Measurements from ENCODE around the gene PTPRD.

The PTPRD gene

DNA sequence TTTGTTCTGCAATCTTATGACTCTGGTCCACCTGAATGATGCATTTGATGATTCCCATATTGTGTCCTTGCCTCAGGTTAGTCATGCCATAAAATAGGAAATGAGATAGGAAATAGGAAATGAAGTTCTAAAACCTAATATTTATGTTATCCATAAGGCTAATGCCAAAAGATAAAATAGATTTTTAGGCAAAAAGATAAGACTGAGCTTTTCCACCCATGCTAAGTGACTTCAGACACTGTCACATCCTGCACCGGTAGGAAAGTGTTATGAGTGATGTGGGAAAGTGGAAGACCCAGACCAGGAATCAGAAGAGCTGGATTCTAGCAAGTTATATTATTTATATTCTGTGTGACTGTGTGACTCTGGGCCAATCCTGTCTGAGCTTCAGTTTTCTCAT, 2212.4 kb downstream of the PTPRD start:
- H3K4me3 ChIP-seq (ENCODE audit: low read depth, low read length): no peak overlapping the region
- TF ChIP-seq, protein P1, sequence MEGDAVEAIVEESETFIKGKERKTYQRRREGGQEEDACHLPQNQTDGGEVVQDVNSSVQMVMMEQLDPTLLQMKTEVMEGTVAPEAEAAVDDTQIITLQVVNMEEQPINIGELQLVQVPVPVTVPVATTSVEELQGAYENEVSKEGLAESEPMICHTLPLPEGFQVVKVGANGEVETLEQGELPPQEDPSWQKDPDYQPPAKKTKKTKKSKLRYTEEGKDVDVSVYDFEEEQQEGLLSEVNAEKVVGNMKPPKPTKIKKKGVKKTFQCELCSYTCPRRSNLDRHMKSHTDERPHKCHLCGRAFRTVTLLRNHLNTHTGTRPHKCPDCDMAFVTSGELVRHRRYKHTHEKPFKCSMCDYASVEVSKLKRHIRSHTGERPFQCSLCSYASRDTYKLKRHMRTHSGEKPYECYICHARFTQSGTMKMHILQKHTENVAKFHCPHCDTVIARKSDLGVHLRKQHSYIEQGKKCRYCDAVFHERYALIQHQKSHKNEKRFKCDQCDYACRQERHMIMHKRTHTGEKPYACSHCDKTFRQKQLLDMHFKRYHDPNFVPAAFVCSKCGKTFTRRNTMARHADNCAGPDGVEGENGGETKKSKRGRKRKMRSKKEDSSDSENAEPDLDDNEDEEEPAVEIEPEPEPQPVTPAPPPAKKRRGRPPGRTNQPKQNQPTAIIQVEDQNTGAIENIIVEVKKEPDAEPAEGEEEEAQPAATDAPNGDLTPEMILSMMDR (conservative IDR thresholded peaks at IDR 0.05; ENCODE audit: low read depth, low read length): no peak
- DNase-seq (ENCODE audit: low read depth): no peak

DNA sequence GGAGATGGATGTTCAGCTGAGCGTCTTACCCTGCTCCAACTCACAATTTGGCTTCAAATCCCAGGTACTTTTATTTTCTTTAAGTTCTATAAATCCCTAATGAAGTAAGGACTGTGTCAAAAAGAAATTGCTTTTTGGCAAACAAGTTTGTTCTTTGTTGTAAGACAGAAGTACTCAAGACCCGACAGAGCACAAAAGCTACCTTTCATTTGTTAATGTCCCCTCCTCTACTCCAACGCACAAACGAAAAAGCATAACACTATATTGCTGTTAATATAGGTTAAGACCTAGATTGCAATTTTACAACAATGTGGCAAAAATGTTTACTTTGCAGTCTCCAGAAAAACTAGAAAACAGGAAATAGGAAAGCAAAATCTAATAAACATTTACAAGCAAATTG, 2217.8 kb downstream of the PTPRD start:
- TF ChIP-seq, protein P1 (conservative IDR thresholded peaks at IDR 0.05; ENCODE audit: low read depth, low read length): no peak
- DNase-seq (ENCODE audit: low read depth): no peak
- H3K4me3 ChIP-seq (ENCODE audit: low read depth, low read length): no peak overlapping the region

DNA sequence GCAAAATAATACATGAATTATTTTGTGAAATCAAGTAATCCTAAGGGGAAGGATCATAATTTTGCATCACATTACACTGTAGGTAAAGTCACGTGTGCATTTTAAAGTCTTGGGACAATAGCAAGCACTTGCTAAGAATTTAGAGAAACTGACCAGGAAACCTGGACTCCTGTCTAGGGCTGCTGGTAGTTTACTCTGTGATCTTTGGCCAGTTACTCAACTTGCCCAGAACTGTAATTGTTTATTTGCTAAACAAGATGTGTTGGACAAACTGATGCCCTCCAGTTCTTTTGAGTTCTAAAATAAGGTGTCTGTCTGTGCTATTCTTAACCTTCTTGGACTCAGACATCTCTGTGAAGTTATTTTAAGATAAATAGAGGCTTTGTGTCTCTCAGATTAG, 2218.5 kb downstream of the PTPRD start:
- TF ChIP-seq, protein P1 (conservative IDR thresholded peaks at IDR 0.05; ENCODE audit: low read depth, low read length): no peak
- DNase-seq (ENCODE audit: low read depth): no peak
- H3K4me3 ChIP-seq (ENCODE audit: low read depth, low read length): no peak overlapping the region

DNA sequence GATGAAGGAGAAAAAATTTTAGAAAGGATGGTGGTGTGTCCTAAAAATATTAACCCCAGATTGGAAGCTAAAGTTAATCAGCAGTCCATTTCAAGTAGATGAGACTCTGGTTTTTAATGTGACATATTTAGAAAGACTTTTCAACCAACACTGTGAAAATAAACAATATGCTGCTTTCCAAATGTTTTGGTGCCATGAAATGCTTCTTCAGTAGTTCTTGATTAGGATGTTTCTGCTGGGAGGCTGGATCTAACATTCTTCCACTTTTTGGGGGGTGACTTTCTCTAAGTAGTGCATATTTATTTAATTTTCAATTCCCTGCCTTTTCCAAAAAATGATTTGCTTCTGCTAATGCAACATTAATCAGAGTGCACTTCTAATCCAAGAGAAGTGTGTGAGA, 2219.9 kb downstream of the PTPRD start:
- TF ChIP-seq, protein P1 (conservative IDR thresholded peaks at IDR 0.05; ENCODE audit: low read depth, low read length): no peak
- no peak overlapping the region for H3K4me3 ChIP-seq (ENCODE audit: low read depth, low read length)
- no peak for DNase-seq (ENCODE audit: low read depth)

DNA sequence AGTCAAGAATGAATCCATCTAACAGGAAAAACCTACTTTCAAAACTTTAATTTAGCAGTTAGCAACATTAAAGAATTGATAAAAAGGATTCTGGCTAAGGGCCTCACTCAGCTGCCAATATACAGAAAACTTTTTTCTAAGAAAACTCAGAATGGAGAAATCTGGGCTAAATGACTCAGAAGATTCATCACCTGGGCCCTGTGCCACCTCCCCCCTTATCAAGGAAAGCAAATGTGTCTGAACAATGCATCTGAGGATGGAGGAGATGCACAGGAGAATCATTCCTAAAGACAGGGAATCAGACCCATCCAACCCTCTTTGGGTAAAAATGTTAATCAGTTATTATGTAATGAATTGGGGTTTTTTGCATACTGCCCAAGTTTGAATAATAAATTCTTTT, 2221.2 kb downstream of the PTPRD start:
- TF ChIP-seq, protein P1 (conservative IDR thresholded peaks at IDR 0.05; ENCODE audit: low read depth, low read length): no peak
- no peak for DNase-seq (ENCODE audit: low read depth)
- H3K4me3 ChIP-seq (ENCODE audit: low read depth, low read length): no peak overlapping the region

DNA sequence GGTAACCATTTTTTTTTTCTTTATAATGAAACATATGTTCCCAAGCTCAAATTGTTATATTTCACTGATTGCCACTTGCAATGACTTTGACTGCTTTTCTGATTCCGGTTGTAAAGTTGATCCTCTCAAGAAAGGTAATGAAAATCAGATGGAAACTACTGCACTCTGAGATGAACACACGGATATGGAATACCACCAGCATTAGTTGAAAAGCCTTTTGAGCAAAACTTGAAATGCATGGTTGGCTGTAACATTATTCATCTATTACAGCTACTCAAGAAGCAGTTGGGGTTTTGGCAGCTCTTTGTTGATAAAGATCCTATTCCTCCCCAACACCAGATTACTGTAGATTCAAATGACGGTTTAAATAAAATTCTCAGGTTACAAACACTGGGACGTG, 2221.7 kb downstream of the PTPRD start:
- TF ChIP-seq, protein P1 (conservative IDR thresholded peaks at IDR 0.05; ENCODE audit: low read depth, low read length): no peak
- no peak overlapping the region for H3K4me3 ChIP-seq (ENCODE audit: low read depth, low read length)

DNA sequence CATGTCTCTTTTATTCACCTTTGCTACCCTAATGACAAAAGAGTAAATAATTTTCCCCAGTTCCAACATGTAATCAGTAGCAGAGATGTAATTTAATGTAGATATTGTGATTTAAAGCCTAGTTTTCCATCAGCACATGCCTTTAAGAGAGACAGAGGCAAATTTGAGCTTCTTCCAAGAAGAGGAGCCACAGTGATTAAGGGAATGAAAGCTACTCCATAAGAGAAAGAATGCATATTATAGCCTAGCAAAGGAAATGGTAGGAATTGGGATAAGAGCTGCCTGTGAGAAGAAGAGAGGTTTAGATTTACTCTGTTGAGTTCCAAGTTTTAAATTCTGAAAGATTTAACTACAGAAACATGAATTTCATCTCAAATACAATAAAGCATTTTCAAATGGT, 2222.2 kb downstream of the PTPRD start:
- TF ChIP-seq, protein P1 (conservative IDR thresholded peaks at IDR 0.05; ENCODE audit: low read depth, low read length): no peak
- no peak overlapping the region for H3K4me3 ChIP-seq (ENCODE audit: low read depth, low read length)
- DNase-seq (ENCODE audit: low read depth): no peak

More for the DNA sequence above, 2221.7 kb downstream of the PTPRD start:
- DNase-seq (ENCODE audit: low read depth): no peak

Data from choroid plexus epithelial cell (primary cell).